HG02938 (cell line): ENCODE results near the gene NDST1.
"Not testable (repeated sequence)": the region's sequence is repeated elsewhere in the genome, so short reads cannot be mapped to it uniquely, and the experiment has no call there.

Experiments used
- ATAC-seq: cut with Tn5 transposase; IDR thresholded peaks from one replicate; pipeline ENCODE4 v1.9.1; 2021; ENCODE audit warnings: mild to moderate bottlenecking, moderate library complexity; ENCODE audit not compliant: unreplicated experiment

The NDST1 gene

GRCh38 chr5:150507474-150508276 lies at the start of gene NDST1:
NDST1 (plus strand) TSS chr5:150508131; CDS start chr5:150521255, 13,124 bp downstream.
- ATAC-seq = no peak

- ATAC-seq = peak; percentile 62
Observed at GRCh38 chr5:150458802-150459557, 49.0 kb upstream of the NDST1 start.

GRCh38 chr5:150460781-150461180 lies 47.1 kb upstream of the NDST1 start:
- ATAC-seq = no peak

- peak; percentile 75 for ATAC-seq
Observed at GRCh38 chr5:150461231-150461630, 46.7 kb upstream of the NDST1 start.

- no peak for ATAC-seq
Observed at GRCh38 chr5:150464554-150465012, 43.3 kb upstream of the NDST1 start.

GRCh38 chr5:150465927-150466326 lies 42.0 kb upstream of the NDST1 start:
- no peak for ATAC-seq

GRCh38 chr5:150468206-150468605 lies 39.7 kb upstream of the NDST1 start:
- ATAC-seq = no peak

GRCh38 chr5:150469718-150470469 lies 38.0 kb upstream of the NDST1 start:
- ATAC-seq = no peak

GRCh38 chr5:150473673-150474358 lies 34.1 kb upstream of the NDST1 start:
- no peak for ATAC-seq

GRCh38 chr5:150476568-150476967 lies 31.4 kb upstream of the NDST1 start:
- not testable (repeated sequence) for ATAC-seq

GRCh38 chr5:150479416-150479815 lies 28.5 kb upstream of the NDST1 start:
- no peak for ATAC-seq

- no peak for ATAC-seq
Observed at GRCh38 chr5:150481708-150481965, 26.3 kb upstream of the NDST1 start.

- ATAC-seq = no peak
Observed at GRCh38 chr5:150481972-150482406, 25.9 kb upstream of the NDST1 start.

- ATAC-seq = no peak
Observed at GRCh38 chr5:150484964-150485692, 22.8 kb upstream of the NDST1 start.

GRCh38 chr5:150485693-150486401 lies 22.1 kb upstream of the NDST1 start:
- no peak for ATAC-seq

GRCh38 chr5:150486402-150487198 lies 21.3 kb upstream of the NDST1 start:
- ATAC-seq = no peak

GRCh38 chr5:150487199-150488061 lies 20.5 kb upstream of the NDST1 start:
- no peak for ATAC-seq
